Activated CD8-positive, alpha-beta memory T cell treated with anti-CD3 and anti-CD28 coated beads, Interleukin-2, amount 10 ng/mL, durations not matched to agents 7 days and 5 days (primary cell): ENCODE results near the gene PDXK. TPM values are rescaled to one million over a fixed set of nuclear protein-coding genes. Genes with fewer than 3 reads are reported as not detected.
"Not testable (repeated sequence)": the region's sequence is repeated elsewhere in the genome, so short reads cannot be mapped to it uniquely, and the experiment has no call there.

Experiments
- ATAC-seq: fragments of 150-1000 bp; cut with Tn5 transposase; one replicate; pipeline ENCODE4 v1.10.0; 2021; ENCODE audit warnings: moderate library complexity
- CTCF ChIA-PET: fragments of 350-600 bp; sonication (Branson Sonifier 250); formaldehyde crosslinking; loops from one replicate; lab custom pipeline; 2021; ENCODE audit warnings: antibody characterized with exemption; lab: Charles Lee
- DNase-seq: peaks from one replicate; pipeline ENCODE4 v3.0.0-alpha.2; 2020
- H3K27ac Mint-ChIP-seq: one replicate; pipeline ENCODE4 v1.8.0; 2021; ENCODE audit warnings: mild to moderate bottlenecking, mixed read lengths
- H3K27me3 Mint-ChIP-seq: one replicate; pipeline ENCODE4 v1.8.0; 2021; ENCODE audit warnings: mixed read lengths
- H3K36me3 Mint-ChIP-seq: one replicate; pipeline ENCODE4 v1.8.0; 2021; ENCODE audit warnings: mild to moderate bottlenecking, mixed read lengths
- H3K4me1 Mint-ChIP-seq: one replicate; pipeline ENCODE4 v1.8.0; 2021; ENCODE audit warnings: mixed read lengths
- H3K4me3 Mint-ChIP-seq: one replicate; pipeline ENCODE4 v1.8.0; 2021; ENCODE audit warnings: mild to moderate bottlenecking, moderate library complexity, mixed read lengths
- H3K9me3 Mint-ChIP-seq: one replicate; pipeline ENCODE4 v1.8.0; 2022; ENCODE audit warnings: low read depth, mixed read lengths
- total RNA-seq, 2 experiments: library from RNA; stranded (reverse); gene quantifications; one replicate each; pipeline ENCODE4 v1.2.3, GENCODE V29; 2021

The PDXK gene
- total RNA-seq, 2 experiments from 2014 or later: 95.3 to 99.6 TPM

DNA sequence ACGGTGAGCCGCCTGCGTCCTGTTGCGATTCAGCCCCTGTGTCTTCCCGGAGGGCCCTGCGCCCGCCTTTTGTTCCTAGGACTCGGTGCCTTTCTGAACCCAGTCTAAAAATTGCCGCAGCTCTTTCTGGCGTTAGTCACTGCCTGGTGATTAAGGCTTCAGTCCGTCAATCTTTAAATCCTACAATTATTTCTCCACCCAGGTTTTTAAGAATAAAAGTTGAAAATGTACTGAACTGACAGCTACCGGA, 16.2 kb upstream of the PDXK start:
- DNase-seq (no peak), ATAC-seq (no peak)
- Mint-ChIP-seq H3K36me3 (no peaks in the 10 kb centered on the region), H3K27me3 (peaks cover 2% of the 10 kb centered on the region), H3K4me1 (peaks cover 38% of the 10 kb centered on the region), H3K4me3 (peak overlapping the region; percentile 38), H3K27ac (no peak overlapping the region), H3K9me3 (no peaks in the 10 kb centered on the region)
- CTCF ChIA-PET: interaction anchor here (1.6 kb wide), 1 partner anchor 87 kb away, joined by 3 read pairs; no protein-coding TSS in a partner anchor

DNA sequence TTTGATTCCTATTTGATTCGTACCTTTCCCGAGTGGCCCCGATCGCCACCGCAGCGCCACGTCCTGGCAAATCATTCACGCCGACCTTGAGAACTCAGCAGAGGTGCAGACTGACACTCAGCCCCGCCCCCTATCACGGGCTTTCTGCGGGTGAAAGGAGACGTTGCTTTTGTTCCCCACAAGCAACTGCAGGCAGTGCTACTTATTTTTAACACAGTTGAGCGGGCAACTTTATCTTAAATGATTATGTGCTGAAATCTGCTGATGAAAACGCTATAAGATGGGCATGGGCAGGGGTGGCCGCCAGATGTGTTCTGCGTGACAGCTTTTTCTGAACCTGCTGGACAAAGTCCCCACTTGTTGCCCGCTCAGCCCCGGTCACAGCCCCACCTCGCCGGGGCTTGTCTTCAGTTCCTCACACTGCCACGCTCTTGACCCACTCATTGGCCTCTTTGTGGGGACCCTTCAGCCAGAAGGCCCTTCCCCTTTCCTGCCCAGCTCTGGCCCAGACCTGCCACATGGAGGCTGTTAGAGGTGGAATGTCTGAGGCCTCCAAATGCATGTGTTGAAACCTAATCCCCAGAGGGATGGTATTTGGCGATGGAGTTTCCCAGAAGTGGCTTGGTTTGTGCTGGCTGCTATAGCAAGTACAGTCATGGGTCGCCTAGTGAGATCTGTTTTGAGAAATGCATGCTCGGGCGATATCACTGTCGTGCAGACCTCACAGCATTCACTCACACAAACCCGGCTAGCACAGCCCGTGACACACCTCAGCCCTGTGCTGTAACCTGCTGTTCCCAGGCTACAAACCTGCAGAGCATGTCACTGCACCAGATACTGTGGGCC, 15.7 kb upstream of the PDXK start:
- Mint-ChIP-seq H3K9me3 (no peaks in the 10 kb centered on the region), H3K4me1 (peaks cover 38% of the 10 kb centered on the region), H3K27me3 (peaks cover 2% of the 10 kb centered on the region), H3K27ac (no peak overlapping the region), H3K36me3 (no peaks in the 10 kb centered on the region), H3K4me3 (peak overlapping the region; percentile 38)
- ATAC-seq: no peak
- peak; percentile 67 for DNase-seq
- CTCF ChIA-PET: interaction anchor here (1.6 kb wide), 1 partner anchor 87 kb away, joined by 3 read pairs; no protein-coding TSS in a partner anchor

DNA sequence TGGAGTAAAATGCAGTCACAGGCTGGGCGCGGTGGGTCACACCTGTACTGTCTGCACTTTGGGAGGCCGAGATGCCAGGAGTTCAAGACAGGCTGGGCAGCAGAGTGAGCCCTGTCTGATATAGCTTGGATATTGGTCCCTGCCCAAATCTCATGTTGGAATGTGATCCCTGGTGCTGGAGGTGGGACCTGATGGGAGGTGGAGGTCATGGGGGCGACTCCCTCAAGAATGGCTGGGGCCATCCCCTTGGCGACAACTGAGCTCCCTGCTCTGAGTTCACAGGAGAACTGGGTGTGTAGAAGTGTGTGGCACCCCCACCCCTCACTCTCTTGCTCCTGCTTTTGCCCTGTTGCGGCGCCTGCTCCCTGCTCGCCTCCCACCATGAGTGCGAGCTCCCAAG, 11.5 kb upstream of the PDXK start:
- Mint-ChIP-seq H3K27me3 (peaks cover 15% of the 10 kb centered on the region), H3K4me1 (peaks cover 21% of the 10 kb centered on the region), H3K36me3 (no peaks in the 10 kb centered on the region), H3K4me3 (no peak overlapping the region), H3K27ac (no peak overlapping the region), H3K9me3 (no peaks in the 10 kb centered on the region)
- ATAC-seq (no peak), DNase-seq (no peak)
- CTCF ChIA-PET: interaction anchor here (2.2 kb wide), 1 partner anchor 21 kb away, joined by 5 read pairs; no protein-coding TSS in a partner anchor

DNA sequence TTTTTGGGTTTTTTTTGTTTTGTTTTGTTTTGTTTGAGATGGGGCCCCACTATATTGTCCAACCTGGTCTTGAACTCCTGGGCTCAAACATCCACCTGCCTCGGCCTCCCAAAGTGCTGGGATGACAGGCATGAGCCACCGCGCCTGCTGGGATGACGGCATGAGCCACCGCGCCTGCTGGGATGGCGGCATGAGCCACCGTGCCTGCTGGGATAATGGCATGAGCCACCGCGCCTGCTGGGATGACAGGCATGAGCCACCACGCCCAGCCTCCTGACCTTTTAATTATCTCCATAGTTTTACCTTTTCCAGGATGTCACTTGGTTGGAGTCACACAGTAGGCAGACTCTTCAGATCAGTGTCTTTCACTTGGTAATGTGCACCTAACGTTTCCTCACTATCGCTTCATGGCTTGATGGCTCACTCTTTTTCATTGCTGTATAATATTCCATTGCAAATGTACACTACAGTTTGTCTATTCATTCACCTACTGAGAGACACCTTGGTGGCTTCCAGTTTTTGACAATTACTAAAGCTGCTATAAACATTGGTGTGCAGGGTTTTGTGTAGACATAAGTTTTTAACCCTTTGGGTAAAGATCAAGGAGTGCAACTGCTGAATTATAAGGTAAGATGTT, 10.1 kb upstream of the PDXK start:
- Mint-ChIP-seq H3K9me3 (no peaks in the 10 kb centered on the region), H3K27me3 (peaks cover 20% of the 10 kb centered on the region), H3K36me3 (no peaks in the 10 kb centered on the region), H3K27ac (no peak overlapping the region), H3K4me1 (peaks cover 9% of the 10 kb centered on the region), H3K4me3 (no peak overlapping the region)
- DNase-seq (no peak), ATAC-seq (no peak)
- CTCF ChIA-PET: no interaction called here

DNA sequence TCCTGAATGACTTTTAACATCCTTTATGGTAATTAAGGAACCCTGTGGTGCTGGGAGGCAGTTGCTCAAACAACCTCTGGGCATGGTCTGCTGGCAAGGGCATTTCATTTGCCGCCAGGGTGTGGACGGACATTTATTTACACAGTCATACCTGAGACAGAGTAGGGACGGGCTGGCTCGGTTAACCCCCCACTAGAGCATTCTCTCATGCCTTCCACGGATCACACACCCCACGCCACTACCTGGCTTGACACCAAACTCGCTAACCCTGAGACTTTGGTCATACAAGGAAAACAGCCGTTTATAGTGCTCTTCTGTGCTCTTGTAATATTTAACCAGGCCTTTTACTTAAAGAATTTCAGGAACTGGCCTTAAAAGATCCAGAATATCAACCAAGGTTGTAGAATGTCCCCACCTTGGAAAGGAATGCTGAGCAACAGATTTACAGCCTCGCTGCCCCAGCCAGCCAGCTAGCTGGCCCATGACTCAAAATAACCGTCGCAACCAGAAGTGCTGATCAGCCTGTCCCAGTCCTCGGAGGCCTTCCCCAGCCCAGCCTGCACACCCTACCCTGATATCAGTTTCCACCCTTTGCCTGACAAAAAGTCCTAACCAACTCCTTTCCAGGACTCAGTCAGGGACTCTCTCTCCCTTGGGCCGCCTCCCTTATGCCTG, 6.5 kb upstream of the PDXK start:
- H3K9me3 Mint-ChIP-seq: no peaks in the 10 kb centered on the region
- H3K27ac Mint-ChIP-seq: no peak overlapping the region
- ATAC-seq (no peak), DNase-seq (no peak)
- CTCF ChIA-PET: no interaction called here
- no peak overlapping the region for H3K4me3 Mint-ChIP-seq
- no peaks in the 10 kb centered on the region for H3K36me3 Mint-ChIP-seq
- H3K27me3 Mint-ChIP-seq: peaks cover 34% of the 10 kb centered on the region
- H3K4me1 Mint-ChIP-seq: peaks cover 8% of the 10 kb centered on the region

DNA sequence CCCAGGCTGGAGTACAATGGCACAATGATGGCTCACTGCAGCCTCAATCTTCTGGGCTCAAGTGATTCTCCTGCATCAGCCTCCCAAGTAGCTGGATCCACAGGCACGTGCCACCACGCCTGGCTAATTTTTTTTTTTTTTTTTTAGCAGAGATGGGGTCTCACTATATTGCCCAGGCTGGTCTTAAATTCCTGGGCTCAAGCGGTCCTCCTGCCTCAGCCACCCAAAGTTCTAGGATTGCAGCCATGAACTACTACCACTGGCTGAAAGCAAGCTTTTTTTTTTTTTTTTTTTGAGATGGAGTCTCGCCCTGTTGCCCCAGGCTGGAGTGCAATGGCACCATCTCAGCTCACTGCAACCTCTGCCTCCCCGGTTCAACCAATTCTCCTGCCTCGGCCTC, 5.8 kb upstream of the PDXK start:
- ATAC-seq, H3K4me1 Mint-ChIP-seq, DNase-seq, H3K9me3 Mint-ChIP-seq, H3K27ac Mint-ChIP-seq, H3K4me3 Mint-ChIP-seq, CTCF ChIA-PET, H3K36me3 Mint-ChIP-seq: not testable (repeated sequence)
- H3K27me3 Mint-ChIP-seq: peaks cover 39% of the 10 kb centered on the region

DNA sequence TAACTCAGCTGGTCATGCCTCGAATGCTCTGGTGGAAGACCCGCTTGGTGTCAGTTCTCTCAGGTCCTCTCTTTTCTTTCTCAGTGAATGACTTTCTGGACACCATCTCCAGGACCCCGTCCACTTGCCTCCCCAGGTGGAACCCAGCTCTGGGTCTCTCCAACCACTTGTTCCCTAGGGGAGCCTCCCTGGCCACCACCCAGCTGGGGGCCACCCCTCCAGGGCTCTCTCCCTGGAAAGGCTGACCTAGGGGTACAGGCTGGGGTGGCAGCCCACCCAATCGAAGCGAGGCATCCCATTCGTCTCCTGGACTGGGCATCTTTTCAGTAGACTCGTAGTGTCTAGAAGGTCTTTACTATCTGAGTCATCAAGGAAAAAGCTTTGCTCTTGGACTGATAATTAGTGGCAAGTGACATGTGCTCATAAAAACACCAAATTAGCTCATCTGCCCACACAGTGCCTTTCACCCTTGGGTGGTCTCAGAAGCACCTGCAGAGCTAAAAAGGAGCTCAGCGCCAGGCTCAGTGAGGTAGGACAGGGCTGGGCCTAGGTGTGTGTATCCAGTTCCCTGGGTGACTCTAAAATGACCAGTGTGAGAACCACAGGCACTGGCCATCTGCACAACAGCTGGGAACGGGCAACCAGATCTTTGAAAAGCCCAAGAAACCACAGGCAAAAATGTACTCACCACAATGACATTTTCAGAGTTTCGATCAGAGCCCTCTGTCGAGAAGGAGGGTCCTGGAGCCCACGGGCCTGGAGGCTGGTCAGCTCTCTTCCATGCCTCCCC, 2.4 kb upstream of the PDXK start:
- no peak overlapping the region for H3K27ac Mint-ChIP-seq
- H3K36me3 Mint-ChIP-seq: peaks cover 2% of the 10 kb centered on the region
- no peak overlapping the region for H3K4me3 Mint-ChIP-seq
- DNase-seq (no peak), ATAC-seq (no peak)
- CTCF ChIA-PET: interaction anchor here (0.5 kb wide), 1 partner anchor 788 kb away, joined by 3 read pairs; no protein-coding TSS in a partner anchor
- H3K4me1 Mint-ChIP-seq: peaks cover 25% of the 10 kb centered on the region
- H3K27me3 Mint-ChIP-seq: peaks cover 31% of the 10 kb centered on the region
- H3K9me3 Mint-ChIP-seq: no peaks in the 10 kb centered on the region

DNA sequence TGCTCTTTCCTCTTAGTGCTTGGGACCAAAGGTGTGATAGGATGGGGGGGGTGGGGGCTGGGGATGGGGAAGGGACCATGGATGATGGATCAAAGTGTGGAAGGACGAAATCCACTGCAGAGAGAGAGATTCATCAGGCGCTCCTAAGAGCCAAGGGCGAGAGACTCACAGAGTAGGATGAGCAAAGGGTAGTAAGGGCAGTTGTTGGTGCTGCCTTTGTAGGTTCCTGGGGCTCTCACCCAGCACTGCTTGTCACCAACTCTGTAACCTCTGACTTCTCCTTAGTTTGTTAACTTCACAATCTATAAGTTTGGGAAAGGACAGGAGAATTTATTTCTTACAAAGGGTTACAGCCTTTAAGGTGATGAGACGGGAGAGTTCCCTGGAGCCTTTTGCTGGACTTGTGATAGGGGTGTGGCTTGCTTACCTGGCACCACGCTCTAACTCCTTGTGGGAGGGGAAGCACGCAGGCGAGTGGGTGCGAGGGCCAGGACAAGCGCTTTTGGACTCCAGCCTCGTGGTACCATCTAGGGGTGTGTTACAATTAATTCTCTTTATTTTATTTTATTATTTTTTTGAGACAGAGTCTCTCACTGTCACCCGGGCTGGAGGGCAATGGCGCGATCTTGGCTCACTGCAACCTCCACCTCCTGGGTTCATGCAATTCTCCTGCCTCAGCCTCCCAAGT, 1.6 kb upstream of the PDXK start:
- Mint-ChIP-seq H3K27me3 (peaks cover 29% of the 10 kb centered on the region), H3K4me3 (peak overlapping the region; percentile 64), H3K9me3 (no peaks in the 10 kb centered on the region), H3K27ac (no peak overlapping the region), H3K36me3 (peaks cover 2% of the 10 kb centered on the region), H3K4me1 (peaks cover 28% of the 10 kb centered on the region)
- ATAC-seq (no peak), DNase-seq (no peak)
- CTCF ChIA-PET: interaction anchor here (0.5 to 1.2 kb wide), 2 partner anchors 11 to 789 kb away, joined by 3 read pairs; no protein-coding TSS in a partner anchor

DNA sequence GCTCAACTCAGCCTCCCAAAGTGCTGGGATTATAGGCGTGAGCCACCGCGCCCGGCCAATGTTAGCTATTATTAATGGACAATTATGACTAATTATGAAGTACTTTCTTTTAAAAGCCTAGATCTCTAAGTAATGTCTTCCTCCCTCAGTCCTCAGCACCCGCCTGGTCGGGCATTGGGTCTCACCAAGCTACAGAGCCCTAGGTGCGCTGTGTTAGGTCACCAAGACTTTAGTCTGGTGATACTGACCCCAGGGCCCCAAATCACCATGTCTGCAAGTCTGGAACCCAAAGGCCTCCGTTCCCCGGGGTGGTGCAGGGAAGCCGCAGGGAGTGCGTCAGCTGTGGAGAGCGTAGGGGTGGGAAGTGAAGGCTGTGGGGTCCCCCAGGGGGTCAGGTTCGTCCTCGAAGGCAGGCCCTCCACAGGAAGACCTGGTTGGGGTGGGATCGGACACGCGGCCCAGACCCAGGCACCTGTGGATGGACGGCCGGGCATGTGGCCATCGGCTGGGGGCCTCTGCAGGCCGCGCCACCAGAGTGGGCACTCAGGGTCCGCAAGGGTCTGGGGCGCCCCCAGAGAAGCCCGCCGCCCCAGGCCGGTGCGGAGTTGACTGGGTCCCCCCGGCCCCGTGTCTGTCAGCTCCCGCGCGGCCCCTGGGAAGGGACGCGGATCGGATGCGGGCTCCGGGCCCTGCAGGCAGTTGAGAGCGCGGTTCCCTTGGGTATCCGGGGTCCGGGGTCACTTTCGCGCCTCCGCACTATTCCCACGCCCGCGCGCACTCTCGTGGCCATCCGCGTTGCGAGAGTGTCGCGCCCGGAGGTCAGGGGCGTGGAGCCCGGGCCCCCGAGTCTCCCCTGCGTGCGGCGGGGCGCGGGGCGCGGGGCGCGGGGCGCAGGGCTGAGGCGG, 710 bp upstream of the PDXK start:
- no peak for DNase-seq
- H3K27ac Mint-ChIP-seq: peak overlapping the region; percentile 75
- H3K27me3 Mint-ChIP-seq: peaks cover 24% of the 10 kb centered on the region
- CTCF ChIA-PET: interaction anchor here (1.2 to 1.4 kb wide), 2 partner anchors 9 to 10 kb away, joined by 3 read pairs; no protein-coding TSS in a partner anchor
- H3K36me3 Mint-ChIP-seq: peaks cover 2% of the 10 kb centered on the region
- no peaks in the 10 kb centered on the region for H3K9me3 Mint-ChIP-seq
- H3K4me1 Mint-ChIP-seq: peaks cover 30% of the 10 kb centered on the region
- H3K4me3 Mint-ChIP-seq: peak overlapping the region; percentile 67
- no peak for ATAC-seq

DNA sequence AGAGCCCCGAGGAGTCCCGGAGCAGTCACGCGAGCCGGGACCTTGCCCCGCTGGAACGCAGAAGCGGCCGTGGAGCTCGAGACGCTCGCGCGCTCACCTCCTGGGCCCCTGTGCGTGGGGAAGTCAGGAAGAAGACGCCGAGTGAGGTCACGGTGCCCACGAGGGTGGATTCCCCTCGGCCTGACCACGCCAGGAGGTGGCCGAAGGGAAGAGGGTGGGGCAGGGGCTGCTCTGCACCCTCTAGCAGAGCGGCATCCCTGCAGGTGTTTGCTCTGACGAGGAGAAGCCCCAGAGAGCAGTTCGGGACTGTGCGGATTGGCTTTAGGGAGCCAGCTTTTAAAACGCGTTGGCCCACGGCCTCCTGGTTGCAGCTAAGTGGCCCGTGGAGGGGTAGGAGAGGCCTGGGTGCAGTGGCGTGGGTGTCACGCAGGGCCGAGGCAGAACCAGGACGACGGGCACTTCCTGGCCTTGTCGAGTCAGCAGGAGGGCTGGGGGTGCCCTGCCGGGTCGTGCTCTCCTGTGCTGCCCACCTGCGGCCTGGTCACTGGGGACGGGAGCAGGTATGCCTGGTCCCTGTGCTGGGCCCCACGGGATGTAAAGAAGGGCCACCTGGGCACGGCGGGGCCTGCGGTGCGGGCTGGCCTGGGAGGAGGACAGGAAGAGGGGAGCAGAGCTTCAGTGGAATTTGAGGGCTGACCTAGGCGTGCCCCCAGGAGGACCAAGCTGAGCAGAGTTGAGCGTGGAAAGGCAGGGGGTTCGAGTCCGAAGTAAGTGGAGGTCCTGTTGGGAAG, 1.0 kb downstream of the PDXK start:
- Mint-ChIP-seq H3K4me1 (peaks cover 30% of the 10 kb centered on the region), H3K27ac (peak overlapping the region; percentile 69), H3K9me3 (no peaks in the 10 kb centered on the region), H3K4me3 (peak overlapping the region; percentile 84), H3K36me3 (peaks cover 4% of the 10 kb centered on the region), H3K27me3 (peaks cover 22% of the 10 kb centered on the region)
- CTCF ChIA-PET: interaction anchor here (0.6 to 1.4 kb wide), 4 partner anchors 8 to 15 kb away, joined by 3 to 6 read pairs (median 4); no protein-coding TSS in a partner anchor
- ATAC-seq (peak; percentile 6), DNase-seq (peak; percentile 52)

DNA sequence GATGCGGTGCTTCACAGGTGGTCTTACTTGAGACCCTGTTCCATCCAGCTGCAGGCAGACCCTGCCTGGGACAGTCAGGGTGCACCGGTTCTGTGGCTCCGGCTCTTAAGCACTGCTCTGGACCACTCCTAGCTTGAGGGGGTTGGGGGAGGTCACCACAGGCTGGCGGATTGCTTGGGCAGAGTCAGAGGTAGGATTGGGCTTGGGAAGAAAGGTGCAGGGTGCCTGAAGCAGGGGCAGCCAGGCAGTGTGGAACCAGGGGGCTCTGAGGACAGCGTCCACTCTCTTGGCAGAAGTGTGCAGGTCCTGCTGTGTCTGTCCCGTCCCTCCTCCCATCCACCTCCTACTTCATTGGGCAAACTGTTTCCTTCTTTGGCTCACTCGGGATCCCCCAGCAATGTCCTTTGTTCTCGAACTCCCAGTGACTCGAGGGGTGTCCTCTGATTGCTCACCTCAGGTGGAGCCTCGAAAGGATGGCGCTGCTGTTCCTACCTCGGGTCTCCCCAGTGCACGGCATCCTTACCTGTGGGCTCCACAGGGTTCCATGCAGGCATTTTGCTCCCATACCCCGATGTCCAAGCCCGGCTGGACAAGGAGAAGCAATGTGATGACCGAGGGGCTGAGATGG, 1.7 kb downstream of the PDXK start:
- CTCF ChIA-PET: interaction anchor here (0.6 to 1.4 kb wide), 3 partner anchors 8 to 14 kb away, joined by 3 to 6 read pairs (median 3); no protein-coding TSS in a partner anchor
- Mint-ChIP-seq H3K4me3 (peak overlapping the region; percentile 84), H3K9me3 (no peaks in the 10 kb centered on the region), H3K36me3 (peaks cover 4% of the 10 kb centered on the region), H3K27ac (no peak overlapping the region), H3K4me1 (peaks cover 36% of the 10 kb centered on the region), H3K27me3 (peaks cover 17% of the 10 kb centered on the region)
- DNase-seq (no peak), ATAC-seq (no peak)
